ENCODE data around the gene IL18BP. TPM values are rescaled to one million over a fixed set of nuclear protein-coding genes. Genes with fewer than 3 reads are reported as not detected.

Gene IL18BP
- total RNA-seq, 2 experiments from 2014 or later: 12.4 to 14.0 TPM

DNA sequence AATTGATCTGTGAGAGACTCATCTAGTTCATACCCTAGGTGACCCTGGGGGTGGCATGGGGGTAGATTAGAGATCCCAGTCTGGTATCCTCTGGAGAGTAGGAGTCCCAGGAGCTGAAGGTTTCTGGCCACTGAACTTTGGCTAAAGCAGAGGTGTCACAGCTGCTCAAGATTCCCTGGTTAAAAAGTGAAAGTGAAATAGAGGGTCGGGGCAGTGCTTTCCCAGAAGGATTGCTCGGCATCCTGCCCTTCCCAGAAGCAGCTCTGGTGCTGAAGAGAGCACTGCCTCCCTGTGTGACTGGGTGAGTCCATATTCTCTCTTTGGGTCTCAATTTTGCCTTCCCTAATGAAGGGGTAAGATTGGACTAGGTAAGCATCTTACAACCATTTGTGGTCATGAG lies 653 bp downstream of the IL18BP start:
- Mint-ChIP-seq H3K27me3 (no peaks in the 10 kb centered on the region), H3K36me3 (ENCODE audit: low read depth) (peaks cover 37% of the 10 kb centered on the region), H3K9me3 (no peaks in the 10 kb centered on the region), H3K4me3 (peak overlapping the region; percentile 70), H3K27ac (peak overlapping the region; percentile 85), H3K4me1 (peaks cover 23% of the 10 kb centered on the region)
- no peak for DNase-seq
- ChIA-PET CTCF (interaction anchor here (1.3 to 2.5 kb wide), 6 partner anchors 21 to 435 kb away, joined by 3 to 11 read pairs (median 4); partner anchors contain the start of genes CLPB and RNF121), POLR2A (interaction anchor here (1.1 to 2.0 kb wide), 7 partner anchors 14 to 71 kb away, joined by 3 to 7 read pairs (median 4); partner anchors contain the start of genes RNF121 and XNDC1N)

DNA sequence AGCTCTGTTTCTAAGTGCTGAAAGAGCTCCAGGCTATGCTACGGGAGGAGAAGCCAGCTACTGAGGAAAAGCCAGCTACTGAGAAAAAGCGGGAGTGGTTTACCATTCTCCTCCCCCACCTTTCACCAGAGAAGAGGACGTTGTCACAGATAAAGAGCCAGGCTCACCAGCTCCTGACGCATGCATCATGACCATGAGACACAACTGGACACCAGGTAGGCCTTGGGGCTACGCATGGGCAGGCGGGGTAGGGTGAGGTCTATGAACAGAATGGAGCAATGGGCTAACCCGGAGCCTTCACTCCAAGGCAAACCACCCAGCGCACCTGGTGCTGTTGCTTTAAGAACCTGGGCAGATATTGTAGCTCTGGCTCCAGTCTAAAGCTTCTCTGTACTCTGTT lies 1.1 kb downstream of the IL18BP start:
- POLR2A ChIA-PET: interaction anchor here (1.2 to 2.0 kb wide), 3 partner anchors 13 to 71 kb away, joined by 4 to 6 read pairs (median 5); partner anchors contain the start of genes RNF121 and XNDC1N
- Mint-ChIP-seq H3K4me3 (peak overlapping the region; percentile 70), H3K4me1 (peaks cover 23% of the 10 kb centered on the region), H3K9me3 (no peaks in the 10 kb centered on the region), H3K36me3 (ENCODE audit: low read depth) (peaks cover 40% of the 10 kb centered on the region), H3K27ac (peak overlapping the region; percentile 85), H3K27me3 (no peaks in the 10 kb centered on the region)
- CTCF ChIA-PET: interaction anchor here (1.3 to 2.5 kb wide), 3 partner anchors 22 to 184 kb away, joined by 4 to 11 read pairs (median 5); no protein-coding TSS in a partner anchor
- no peak for DNase-seq

DNA sequence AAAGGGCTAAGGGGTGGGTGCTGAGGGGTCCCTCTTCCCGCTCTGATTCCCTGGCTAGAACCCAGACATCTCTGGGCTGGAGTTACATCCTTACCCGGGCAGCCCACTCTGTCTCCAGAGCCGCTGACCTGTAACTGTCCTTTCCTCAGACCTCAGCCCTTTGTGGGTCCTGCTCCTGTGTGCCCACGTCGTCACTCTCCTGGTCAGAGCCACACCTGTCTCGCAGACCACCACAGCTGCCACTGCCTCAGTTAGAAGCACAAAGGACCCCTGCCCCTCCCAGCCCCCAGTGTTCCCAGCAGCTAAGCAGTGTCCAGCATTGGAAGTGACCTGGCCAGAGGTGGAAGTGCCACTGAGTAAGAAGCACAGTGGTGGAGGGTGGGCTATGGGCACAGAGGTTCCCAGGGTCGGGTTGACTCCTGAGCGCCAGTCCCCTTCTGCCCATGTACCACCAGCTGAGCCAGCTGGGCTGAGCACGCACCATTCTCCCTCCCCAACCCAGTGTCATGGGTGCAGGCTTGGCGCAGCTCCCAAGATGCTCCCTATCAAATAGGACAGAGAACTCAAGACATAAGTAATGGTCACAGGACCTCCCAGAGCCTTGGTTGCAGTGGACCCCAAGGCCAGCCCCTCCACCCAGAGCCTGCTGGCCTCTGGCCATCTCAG lies 1.6 kb downstream of the IL18BP start:
- Mint-ChIP-seq H3K9me3 (no peaks in the 10 kb centered on the region), H3K36me3 (ENCODE audit: low read depth) (peaks cover 42% of the 10 kb centered on the region), H3K27me3 (no peaks in the 10 kb centered on the region), H3K4me3 (no peak overlapping the region), H3K4me1 (peaks cover 23% of the 10 kb centered on the region), H3K27ac (no peak overlapping the region)
- DNase-seq: no peak
- ChIA-PET CTCF (interaction anchor here (1.3 to 2.5 kb wide), 3 partner anchors 22 to 183 kb away, joined by 4 to 11 read pairs (median 5); no protein-coding TSS in a partner anchor), POLR2A (interaction anchor here (1.2 to 2.0 kb wide), 2 partner anchors 13 to 72 kb away, joined by 5 to 6 read pairs; partner anchors contain the start of genes RNF121 and XNDC1N)

DNA sequence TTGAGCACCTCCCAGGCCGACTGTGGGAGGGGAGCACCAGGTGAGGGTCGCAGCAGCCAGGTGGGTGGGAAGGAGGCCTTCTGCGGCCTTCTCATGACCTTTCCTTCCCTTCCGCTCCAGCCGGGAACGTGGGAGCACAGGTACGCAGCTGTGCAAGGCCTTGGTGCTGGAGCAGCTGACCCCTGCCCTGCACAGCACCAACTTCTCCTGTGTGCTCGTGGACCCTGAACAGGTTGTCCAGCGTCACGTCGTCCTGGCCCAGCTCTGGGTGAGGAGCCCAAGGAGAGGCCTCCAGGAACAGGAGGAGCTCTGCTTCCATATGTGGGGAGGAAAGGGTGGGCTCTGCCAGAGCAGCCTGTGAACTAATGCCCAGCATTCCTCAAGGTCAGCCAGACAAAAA lies 2.6 kb downstream of the IL18BP start:
- ChIA-PET CTCF (no interaction called here), POLR2A (interaction anchor here (0.9 to 1.2 kb wide), 3 partner anchors 23 to 143 kb away, joined by 4 read pairs; partner anchors contain the start of gene XNDC1N)
- H3K27me3 Mint-ChIP-seq: no peaks in the 10 kb centered on the region
- peaks cover 47% of the 10 kb centered on the region for H3K36me3 Mint-ChIP-seq (ENCODE audit: low read depth)
- no peak for DNase-seq
- no peak overlapping the region for H3K27ac Mint-ChIP-seq
- no peaks in the 10 kb centered on the region for H3K9me3 Mint-ChIP-seq
- H3K4me1 Mint-ChIP-seq: peaks cover 23% of the 10 kb centered on the region
- H3K4me3 Mint-ChIP-seq: no peak overlapping the region

GRCh38 chr11:72001834-72002591 lies 3.3 kb downstream of the IL18BP start:
- H3K27me3 Mint-ChIP-seq: no peaks in the 10 kb centered on the region
- ChIA-PET CTCF (no interaction called here), POLR2A (interaction anchor here (0.9 to 1.2 kb wide), 3 partner anchors 23 to 142 kb away, joined by 4 read pairs; partner anchors contain the start of gene XNDC1N)
- H3K4me3 Mint-ChIP-seq: no peak overlapping the region
- no peaks in the 10 kb centered on the region for H3K9me3 Mint-ChIP-seq
- H3K4me1 Mint-ChIP-seq: peaks cover 23% of the 10 kb centered on the region
- H3K36me3 Mint-ChIP-seq (ENCODE audit: low read depth): peaks cover 55% of the 10 kb centered on the region
- H3K27ac Mint-ChIP-seq: no peak overlapping the region
- no peak for DNase-seq

GRCh38 chr11:72002841-72003775 lies 4.4 kb downstream of the IL18BP start:
- CTCF ChIA-PET: no interaction called here
- no peak overlapping the region for H3K27ac Mint-ChIP-seq

GRCh38 chr11:72003776-72004171 lies 5.1 kb downstream of the IL18BP start:
- H3K9me3 Mint-ChIP-seq: no peaks in the 10 kb centered on the region
- H3K27ac Mint-ChIP-seq: no peak overlapping the region
- CTCF ChIA-PET: no interaction called here
- no peak overlapping the region for H3K4me3 Mint-ChIP-seq
- POLR2A ChIA-PET: no interaction called here
- DNase-seq: no peak
- peaks cover 15% of the 10 kb centered on the region for H3K4me1 Mint-ChIP-seq
- no peaks in the 10 kb centered on the region for H3K27me3 Mint-ChIP-seq
- H3K36me3 Mint-ChIP-seq (ENCODE audit: low read depth): peaks cover 70% of the 10 kb centered on the region

More at GRCh38 chr11:72002841-72003775, 4.4 kb downstream of the IL18BP start:
- POLR2A ChIA-PET: no interaction called here
- Mint-ChIP-seq H3K9me3 (no peaks in the 10 kb centered on the region), H3K4me3 (no peak overlapping the region), H3K4me1 (peaks cover 21% of the 10 kb centered on the region), H3K27me3 (no peaks in the 10 kb centered on the region), H3K36me3 (ENCODE audit: low read depth) (peaks cover 63% of the 10 kb centered on the region)
- DNase-seq: no peak

DNA sequence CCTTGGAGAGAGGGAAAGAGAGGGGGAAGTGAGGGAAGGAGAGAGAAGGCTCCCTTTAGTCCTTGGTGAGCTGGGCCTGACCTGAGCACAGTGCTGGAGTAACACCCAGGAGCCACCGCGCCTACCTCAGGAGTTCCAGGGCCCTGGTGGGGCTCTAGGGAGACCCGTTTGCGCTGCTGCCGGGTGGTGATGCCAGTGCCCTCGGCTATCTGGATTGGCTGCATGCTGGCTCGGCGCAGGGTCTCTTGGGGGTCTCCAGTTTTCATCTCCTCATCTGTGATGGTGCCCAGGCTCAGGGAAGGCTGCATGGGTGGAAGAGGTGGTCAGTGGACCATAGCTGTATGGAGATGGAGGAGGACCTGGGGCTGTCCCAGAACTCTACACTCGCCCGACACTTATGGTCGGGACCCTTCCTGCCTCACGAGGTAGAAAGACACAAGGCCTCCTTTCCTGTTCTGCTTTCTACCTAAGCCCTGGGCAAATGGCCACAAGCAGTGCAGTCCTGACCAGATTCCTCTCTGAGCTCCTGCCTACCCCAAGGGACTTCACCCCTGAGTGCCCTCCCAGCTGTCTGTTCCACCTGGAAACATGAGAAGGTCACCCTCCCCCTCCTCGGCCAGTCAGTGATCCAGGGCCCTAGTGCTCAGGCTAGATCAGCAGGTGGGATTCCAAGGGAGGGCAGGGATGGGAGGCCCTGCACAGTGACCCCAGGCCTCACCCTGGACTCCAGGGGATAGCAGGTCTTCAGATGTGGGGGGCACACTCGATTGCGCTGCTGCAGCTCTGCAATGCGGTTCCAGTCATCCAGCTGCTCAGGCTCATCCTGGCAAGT lies 6.0 kb downstream of the IL18BP start:
- Mint-ChIP-seq H3K36me3 (ENCODE audit: low read depth) (peaks cover 74% of the 10 kb centered on the region), H3K4me1 (peaks cover 5% of the 10 kb centered on the region), H3K4me3 (no peak overlapping the region), H3K9me3 (no peaks in the 10 kb centered on the region), H3K27ac (no peak overlapping the region), H3K27me3 (no peaks in the 10 kb centered on the region)
- ChIA-PET CTCF (no interaction called here), POLR2A (no interaction called here)
- DNase-seq: no peak

DNA sequence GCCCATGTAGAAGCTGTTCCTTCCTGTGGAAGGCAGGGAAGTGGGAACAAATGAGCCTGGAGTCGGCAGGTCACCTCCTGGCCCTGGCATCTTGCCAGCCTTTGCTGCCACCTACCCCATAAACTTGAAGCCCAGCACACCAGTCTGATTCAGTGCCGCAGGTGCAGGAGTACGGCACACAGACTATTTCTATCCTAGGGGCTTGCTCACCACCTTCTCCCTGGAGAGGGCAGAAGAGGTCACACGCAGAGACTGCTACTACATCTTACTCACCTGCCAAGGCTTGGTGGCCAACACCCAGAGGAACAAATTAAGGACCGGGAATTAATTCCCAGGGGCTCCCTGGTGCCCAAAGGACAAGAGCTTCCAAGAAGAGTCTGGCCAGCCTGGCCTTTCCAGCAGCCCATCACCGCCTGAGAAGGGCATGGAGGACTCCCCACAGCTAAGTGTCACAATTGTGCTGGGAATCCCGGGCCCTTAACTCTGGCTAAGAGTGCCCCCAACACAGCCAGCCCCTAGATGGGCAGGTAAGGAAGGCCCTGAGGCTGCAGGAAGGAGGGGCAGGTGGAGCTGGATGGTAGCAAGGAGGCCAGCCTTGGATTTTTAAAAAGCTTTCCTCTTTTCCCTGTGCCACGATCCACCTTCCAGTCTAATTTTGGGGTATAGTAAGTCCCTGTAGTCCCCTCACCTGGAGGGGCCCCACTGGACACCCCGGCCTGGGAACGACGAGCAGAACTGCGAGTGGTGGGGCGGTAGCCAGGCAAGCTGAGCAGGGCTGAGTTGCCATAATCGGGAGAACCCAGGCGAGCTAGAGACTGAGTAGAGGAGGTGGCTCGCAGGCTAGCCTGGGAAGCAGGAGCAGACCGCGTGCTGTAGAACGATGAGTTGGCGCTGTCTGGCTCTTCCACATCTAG lies 6.9 kb downstream of the IL18BP start:
- H3K9me3 Mint-ChIP-seq: no peaks in the 10 kb centered on the region
- POLR2A ChIA-PET: interaction anchor here (1.3 kb wide), 1 partner anchor 77 kb away, joined by 3 read pairs; the partner anchor contains the start of genes RNF121 and XNDC1N
- DNase-seq: no peak
- H3K27ac Mint-ChIP-seq: no peak overlapping the region
- H3K4me3 Mint-ChIP-seq: no peak overlapping the region
- no peaks in the 10 kb centered on the region for H3K27me3 Mint-ChIP-seq
- peaks cover 75% of the 10 kb centered on the region for H3K36me3 Mint-ChIP-seq (ENCODE audit: low read depth)
- no peaks in the 10 kb centered on the region for H3K4me1 Mint-ChIP-seq
- CTCF ChIA-PET: no interaction called here

- DNase-seq: no peak
- peaks cover 77% of the 10 kb centered on the region for H3K36me3 Mint-ChIP-seq (ENCODE audit: low read depth)
- no peak overlapping the region for H3K4me3 Mint-ChIP-seq
- no peak overlapping the region for H3K27ac Mint-ChIP-seq
- no peaks in the 10 kb centered on the region for H3K9me3 Mint-ChIP-seq
- ChIA-PET POLR2A (interaction anchor here (1.3 kb wide), 1 partner anchor 78 kb away, joined by 3 read pairs; the partner anchor contains the start of genes RNF121 and XNDC1N), CTCF (no interaction called here)
- H3K27me3 Mint-ChIP-seq: no peaks in the 10 kb centered on the region
- no peaks in the 10 kb centered on the region for H3K4me1 Mint-ChIP-seq
Observed at GRCh38 chr11:72006309-72007088, 7.8 kb downstream of the IL18BP start.
